GM12874 (cell line): ENCODE data around the gene NMUR2.

Experiments
- TF ChIP-seq, protein P1 (sequence below): IDR thresholded peaks from 2 replicates; pipeline ENCODE4 v1.5.1; 2011; ENCODE audit warnings: low read depth, mild to moderate bottlenecking, control low read depth, low read length, moderate library complexity; ENCODE audit not compliant: insufficient read depth

Gene NMUR2, protein sequence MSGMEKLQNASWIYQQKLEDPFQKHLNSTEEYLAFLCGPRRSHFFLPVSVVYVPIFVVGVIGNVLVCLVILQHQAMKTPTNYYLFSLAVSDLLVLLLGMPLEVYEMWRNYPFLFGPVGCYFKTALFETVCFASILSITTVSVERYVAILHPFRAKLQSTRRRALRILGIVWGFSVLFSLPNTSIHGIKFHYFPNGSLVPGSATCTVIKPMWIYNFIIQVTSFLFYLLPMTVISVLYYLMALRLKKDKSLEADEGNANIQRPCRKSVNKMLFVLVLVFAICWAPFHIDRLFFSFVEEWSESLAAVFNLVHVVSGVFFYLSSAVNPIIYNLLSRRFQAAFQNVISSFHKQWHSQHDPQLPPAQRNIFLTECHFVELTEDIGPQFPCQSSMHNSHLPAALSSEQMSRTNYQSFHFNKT

GRCh38 chr5:152405145-152405544 is at the start of gene NMUR2:
Gene NMUR2, minus strand, starts transcription at chr5:152405279. Its CDS starts 166 bp downstream, at chr5:152405113.
- TF ChIP-seq, protein P1, sequence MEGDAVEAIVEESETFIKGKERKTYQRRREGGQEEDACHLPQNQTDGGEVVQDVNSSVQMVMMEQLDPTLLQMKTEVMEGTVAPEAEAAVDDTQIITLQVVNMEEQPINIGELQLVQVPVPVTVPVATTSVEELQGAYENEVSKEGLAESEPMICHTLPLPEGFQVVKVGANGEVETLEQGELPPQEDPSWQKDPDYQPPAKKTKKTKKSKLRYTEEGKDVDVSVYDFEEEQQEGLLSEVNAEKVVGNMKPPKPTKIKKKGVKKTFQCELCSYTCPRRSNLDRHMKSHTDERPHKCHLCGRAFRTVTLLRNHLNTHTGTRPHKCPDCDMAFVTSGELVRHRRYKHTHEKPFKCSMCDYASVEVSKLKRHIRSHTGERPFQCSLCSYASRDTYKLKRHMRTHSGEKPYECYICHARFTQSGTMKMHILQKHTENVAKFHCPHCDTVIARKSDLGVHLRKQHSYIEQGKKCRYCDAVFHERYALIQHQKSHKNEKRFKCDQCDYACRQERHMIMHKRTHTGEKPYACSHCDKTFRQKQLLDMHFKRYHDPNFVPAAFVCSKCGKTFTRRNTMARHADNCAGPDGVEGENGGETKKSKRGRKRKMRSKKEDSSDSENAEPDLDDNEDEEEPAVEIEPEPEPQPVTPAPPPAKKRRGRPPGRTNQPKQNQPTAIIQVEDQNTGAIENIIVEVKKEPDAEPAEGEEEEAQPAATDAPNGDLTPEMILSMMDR, result no peak

DNA sequence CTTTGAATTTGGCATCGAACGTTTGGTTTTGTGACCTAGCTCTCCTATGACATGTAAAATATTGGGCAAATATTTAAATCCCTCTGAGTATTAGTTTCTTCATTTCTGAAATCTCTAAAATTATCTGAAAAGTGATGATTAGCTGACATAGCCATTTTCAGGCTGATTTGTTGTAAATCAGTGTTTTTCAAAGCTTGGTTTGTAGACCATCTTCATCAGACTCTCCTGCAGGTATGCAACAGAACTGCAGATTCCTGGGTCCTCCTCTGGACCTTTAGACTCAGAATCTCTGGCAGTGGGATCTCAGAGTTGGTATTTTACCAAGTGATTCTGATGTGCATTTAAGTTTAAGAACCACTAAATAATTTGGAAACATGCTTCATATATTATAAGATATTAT is 38.9 kb upstream of the NMUR2 start:
- TF ChIP-seq, protein P1, result no peak

GRCh38 chr5:152439791-152440190 is 34.7 kb upstream of the NMUR2 start:
- TF ChIP-seq, protein P1, result no peak

GRCh38 chr5:152437866-152438265 is 32.8 kb upstream of the NMUR2 start:
- TF ChIP-seq, protein P1, result no peak

- TF ChIP-seq, protein P1, result no peak
Observed at GRCh38 chr5:152427721-152428120, 22.6 kb upstream of the NMUR2 start.

DNA sequence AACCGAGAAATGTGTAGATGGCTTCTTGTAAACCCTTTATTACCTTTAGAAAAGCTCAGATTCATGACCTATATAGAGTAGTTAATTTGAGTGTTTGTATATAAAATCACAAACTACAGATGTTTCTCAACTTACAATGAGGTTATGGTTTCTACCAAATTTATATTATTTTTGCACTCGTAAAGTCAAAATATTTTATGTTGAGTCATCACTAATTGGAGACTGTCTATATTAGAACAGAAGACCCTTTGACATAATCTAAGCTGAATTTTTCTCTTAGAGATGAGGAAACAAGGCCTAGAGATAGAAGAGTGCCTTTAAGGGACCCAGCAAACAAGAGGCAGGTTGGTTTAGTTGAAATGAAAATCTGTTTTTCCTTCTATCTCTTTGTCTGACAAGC is 20.0 kb upstream of the NMUR2 start:
- TF ChIP-seq, protein P1, result no peak

DNA sequence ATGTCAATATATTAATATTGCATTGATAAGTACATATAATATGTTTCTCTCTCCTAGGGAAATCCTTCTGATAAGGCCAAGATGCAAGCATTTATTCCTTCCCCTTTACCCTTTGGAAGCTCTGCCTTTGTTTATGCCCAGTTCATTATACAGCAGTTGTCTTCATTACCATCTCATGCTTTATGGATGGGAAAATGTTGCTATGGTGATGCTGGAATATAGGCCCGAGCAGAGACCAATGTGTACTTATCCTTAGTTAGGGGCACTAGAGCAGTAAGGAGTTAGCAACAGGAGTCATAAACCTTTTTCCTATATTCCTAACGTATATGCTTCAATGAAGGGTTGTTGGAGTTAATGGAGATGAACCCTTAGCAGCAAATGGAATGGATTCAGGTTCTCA is 19.4 kb upstream of the NMUR2 start:
- TF ChIP-seq, protein P1, result no peak
